Thyroid gland (tissue), 4 donors: ENCODE results near the gene LTC4S.

ENCODE experiments used
- CTCF ChIP-seq, 6 experiments: fragments of 200-600 bp in 3 of 6; fragments of 450-650 bp in 3 of 6; sonication (generic) in 3 of 6; IDR thresholded peaks; one replicate each; pipeline ENCODE4 v1.5.1; 2016 to 2019; ENCODE audit warnings: antibody characterized with exemption in 6 of 6, mild to moderate bottlenecking in 2 of 6, inconsistent platforms in 1 of 6, moderate library complexity in 1 of 6
- POLR2A ChIP-seq, 2 donors: fragments of 450-650 bp; IDR thresholded peaks; one replicate each; pipeline ENCODE4 v1.6.1; 2017; ENCODE audit warnings: antibody characterized with exemption in 2 of 2, mild to moderate bottlenecking in 2 of 2, moderate library complexity in 1 of 2

GRCh38 chr5:179765400-179765799 lies 28.4 kb upstream of the LTC4S start:
- TF ChIP-seq CTCF (IDR thresholded peaks at IDR 0.05) (no peak), POLR2A (IDR thresholded peaks at IDR 0.05) (no peak)
